GM19043 (cell line): ENCODE measurements around the gene IL36G.

Source experiments
- ATAC-seq: cut with Tn5 transposase; IDR thresholded peaks from one replicate; pipeline ENCODE4 v1.9.1; 2021; ENCODE audit warnings: low read depth; ENCODE audit not compliant: unreplicated experiment

The IL36G gene

GRCh38 chr2:112967023-112967422 is 10.8 kb upstream of the IL36G start:
- no peak for ATAC-seq

DNA sequence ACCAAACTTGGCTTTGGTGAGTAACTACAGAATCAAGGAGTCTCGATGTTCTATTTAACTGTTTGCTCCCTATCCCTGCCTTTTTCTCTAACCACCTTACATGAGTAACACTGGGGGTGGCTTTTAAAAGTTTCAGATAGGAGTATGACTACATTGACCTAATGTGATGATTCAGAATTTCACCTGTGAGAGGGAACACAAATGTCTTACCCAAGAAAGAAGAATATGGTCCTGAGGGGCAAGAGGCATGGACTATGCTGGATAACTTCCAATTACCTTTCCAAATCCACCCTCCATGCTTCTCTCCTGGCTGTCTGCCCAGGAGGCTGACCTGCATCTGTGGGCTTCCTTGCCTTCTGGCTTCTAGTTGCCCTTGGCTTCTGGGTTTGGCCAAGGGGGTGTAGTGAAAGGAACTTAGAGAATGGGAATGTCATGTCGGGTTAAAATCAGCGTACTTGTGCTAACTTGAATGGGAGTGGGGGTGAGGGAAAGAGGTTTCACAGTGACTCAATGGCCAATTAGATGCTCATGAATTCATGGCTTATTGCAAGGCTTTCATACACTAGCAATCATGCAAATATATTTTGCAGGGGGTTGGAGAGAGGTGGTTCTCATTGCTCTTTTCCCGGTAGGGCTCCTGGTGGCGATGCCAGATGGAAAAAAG is 5.3 kb upstream of the IL36G start:
- ATAC-seq: no peak

GRCh38 chr2:112973156-112973555 is 4.7 kb upstream of the IL36G start:
- ATAC-seq: no peak

GRCh38 chr2:112979731-112980130 is 1.9 kb downstream of the IL36G start:
- no peak for ATAC-seq

DNA sequence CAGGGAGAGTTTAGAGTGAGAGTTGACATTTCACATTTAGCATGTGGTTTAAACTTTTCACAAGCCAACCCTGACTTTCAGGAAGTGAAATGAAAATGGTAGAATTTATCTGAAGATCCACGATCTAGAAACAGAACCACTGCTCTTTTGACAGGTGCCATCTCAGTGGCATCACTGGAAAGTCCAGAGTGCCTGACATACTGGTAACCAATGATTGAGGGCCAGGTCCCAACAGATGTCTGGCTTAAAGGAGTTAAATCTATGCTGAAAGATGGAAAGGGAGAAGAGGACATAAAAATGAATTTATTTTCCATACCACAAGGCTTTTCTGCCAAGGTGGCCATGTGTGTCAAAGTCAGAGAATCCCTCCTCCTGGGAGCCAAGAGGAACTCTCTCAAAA is 2.7 kb downstream of the IL36G start:
- ATAC-seq: no peak

DNA sequence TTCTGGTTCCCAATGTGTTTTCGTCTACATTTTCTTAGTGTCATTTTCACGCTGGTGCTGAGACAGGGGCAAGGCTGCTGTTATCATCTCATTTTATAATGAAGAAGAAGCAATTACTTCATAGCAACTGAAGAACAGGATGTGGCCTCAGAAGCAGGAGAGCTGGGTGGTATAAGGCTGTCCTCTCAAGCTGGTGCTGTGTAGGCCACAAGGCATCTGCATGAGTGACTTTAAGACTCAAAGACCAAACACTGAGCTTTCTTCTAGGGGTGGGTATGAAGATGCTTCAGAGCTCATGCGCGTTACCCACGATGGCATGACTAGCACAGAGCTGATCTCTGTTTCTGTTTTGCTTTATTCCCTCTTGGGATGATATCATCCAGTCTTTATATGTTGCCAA is 7.3 kb downstream of the IL36G start:
- ATAC-seq: no peak

GRCh38 chr2:112989611-112990010 is 11.8 kb downstream of the IL36G start:
- ATAC-seq: no peak

GRCh38 chr2:112993831-112994230 is 16.0 kb downstream of the IL36G start:
- ATAC-seq: no peak

DNA sequence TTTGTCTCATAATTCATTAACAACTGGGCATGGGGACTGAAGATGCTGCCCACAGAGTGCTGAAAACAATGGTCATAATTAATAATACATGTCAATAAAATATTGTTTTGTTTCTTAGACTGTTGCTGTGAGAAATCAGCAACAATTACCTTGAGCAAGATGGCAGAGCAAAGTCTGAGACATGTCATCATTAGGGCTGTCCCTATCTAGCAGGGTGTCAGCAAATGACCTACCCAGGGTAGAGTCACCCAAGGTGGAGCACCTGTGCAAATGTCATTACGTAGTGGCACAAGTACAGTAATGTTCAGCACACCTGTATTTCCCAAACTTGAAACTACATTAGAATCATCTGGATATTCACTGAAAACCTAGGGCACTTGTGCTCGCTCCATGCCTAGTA is 16.8 kb downstream of the IL36G start:
- no peak for ATAC-seq

DNA sequence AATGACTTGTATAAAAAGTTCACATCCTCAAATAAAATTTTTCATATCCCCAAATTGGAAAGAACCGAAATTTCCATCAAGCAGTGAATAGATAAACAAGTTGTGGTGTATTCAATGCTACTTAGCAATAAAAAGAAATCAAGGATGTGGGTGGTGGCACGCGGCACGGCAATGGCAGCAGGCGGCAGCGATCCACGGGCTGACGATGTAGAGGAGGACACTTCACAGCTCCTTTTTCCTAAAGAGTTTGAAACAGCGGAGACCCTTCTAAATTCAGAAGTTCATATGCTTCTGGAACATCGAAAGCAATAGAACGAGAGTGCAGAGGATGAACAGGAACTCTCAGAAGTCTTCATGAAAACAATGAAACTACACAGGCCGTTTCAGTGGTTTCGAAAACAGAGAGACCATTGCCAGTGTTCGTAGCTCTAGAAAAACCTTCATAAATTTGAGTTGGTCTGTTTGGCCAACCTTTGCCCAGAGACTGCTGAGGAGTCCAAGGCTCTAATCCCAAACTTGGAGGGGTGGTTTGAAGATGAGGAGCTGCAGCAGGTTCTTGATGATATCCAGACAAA is 17.6 kb downstream of the IL36G start:
- no peak for ATAC-seq

- no peak for ATAC-seq
These were observed 18.8 kb downstream of the IL36G start for GRCh38 chr2:112996635-112997034.

DNA sequence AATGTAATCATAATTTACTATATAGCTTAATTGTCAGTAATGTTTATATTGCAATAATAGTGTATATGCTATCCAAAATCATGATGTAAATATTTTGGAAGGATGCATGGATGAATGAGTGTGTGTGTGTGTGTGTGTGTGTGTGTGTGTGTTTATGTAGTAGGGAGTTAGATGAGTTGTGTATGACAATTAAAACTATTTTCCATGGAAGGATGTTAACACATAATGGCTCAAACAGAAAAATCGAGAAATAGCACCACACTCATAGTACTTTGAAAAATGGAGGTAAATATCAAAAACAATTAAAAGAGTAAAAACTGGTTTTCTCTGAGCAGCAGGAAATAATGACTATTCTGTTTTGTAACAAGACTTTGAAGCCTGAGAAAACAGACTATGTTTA is 19.3 kb downstream of the IL36G start:
- ATAC-seq: no peak

DNA sequence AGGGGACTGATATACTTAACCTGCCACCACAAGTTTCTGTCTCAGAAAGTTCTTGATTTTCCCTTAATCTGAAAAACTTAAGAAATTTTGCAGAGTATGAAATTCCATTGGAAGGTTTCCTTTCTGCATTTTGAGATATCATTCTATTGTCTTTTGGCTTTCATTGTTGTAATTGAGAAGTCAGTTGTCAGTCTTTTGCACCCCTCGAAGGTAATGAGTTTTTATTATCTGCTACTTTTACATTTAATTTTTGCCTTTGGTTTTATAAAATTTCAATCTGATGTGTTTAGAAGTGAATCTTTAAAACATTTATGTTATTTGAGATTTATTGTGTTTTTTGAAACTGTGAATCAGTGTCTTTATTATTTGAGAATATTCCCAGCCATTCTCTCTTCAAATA is 22.6 kb downstream of the IL36G start:
- no peak for ATAC-seq

DNA sequence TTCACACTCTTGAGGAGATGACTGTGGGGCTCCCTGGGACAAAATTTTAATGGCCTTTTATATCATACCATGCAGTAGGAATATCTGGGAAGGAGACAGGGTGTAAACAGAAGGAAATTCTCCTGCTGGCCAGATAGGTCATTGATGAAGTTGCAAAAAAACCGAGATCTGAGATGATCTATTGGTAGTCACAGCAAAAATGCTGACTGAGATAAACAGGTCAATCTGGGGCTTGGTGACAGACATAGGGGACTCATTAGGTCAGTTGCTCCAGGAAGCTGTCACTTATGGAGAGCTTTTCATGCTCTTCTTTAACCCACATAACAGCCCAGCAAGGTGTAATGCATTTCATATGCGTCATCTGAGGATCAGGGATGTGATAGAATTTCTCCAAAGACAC is 24.9 kb downstream of the IL36G start:
- no peak for ATAC-seq

DNA sequence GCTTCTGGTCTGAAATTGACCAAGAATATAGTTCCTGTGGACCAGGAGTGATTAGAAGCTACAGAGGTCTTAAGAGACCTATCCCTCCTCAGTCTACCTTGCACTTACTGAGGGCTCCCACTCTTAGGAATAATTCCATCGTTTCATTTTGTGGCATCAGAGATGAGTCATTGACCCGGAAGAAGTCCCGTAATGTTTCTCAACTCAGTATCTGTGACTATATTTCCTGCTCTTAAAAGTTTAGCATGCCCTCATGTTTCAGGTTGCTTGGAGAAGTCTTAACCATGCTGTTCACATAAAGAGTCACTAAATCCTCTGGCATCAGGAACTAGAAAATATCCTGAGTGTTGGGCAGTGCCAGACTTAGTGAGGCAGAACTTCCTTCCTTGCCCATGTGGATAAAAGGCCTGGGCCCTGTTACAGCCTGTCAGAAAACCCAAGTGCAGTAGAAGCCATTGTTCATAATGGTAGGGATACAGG is 27.3 kb downstream of the IL36G start, which contains the start of gene IL36A:
IL36A (plus strand) TSS at position 430 of the 480 bp plus-strand sequence. CDS start 413 bp downstream, outside the sequence.
- ATAC-seq: no peak

DNA sequence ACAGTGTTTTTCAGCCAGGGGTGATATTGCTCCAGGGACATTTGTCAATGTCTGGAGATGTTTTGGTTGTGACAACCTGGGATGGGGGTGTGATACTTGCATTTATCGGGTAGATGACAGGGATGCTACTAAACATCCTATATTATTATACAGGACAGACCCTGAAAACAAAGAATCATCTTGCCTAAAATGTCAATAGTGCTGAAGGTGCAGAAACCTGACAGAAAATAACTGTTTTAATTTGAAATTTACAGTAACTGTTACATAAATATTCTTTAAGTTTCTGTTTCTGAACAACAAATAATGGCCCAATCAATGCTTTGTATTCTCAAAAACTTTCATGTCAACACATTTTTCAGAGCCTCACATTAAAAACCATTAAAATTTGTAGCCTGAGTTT is 29.4 kb downstream of the IL36G start:
- no peak for ATAC-seq

DNA sequence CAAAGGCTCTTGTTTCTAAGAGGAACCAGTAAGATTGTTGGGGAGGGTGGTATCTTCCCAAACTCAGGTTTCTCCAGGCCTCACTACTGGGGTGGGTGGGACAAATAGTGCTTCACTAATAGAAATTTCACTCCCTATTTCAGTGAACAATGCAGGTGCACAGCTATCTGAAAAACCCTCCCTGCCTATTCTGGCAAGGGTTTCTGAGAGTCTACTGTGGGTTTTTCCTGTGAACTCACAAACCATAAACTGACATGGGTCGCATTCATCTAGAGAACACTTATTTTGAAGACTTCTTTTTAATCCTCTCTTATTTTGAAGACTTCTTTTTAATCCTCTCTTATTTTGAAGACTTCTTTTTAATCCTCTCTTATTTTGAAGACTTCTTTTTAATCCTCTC is 31.8 kb downstream of the IL36G start:
- no peak for ATAC-seq

GRCh38 chr2:113010088-113010487 is 32.3 kb downstream of the IL36G start:
- no peak for ATAC-seq

DNA sequence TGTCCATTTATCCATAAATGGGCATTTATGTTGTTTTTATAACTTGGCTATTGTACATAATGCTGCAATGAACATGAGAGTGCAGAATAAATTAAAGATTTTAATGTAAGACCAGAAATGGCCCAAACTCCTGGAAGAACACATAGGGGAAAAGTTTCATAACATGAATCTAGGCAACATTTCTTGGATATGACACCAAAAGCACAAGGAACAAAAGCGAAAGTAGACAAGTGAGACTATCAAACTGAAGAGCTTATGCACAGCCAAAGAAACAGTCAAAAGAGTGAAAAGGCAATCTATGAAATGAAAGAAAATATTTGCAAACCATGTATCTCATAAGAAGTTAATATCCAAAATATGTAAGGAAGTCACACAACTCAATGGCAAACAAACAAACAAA is 33.3 kb downstream of the IL36G start:
- ATAC-seq: no peak

DNA sequence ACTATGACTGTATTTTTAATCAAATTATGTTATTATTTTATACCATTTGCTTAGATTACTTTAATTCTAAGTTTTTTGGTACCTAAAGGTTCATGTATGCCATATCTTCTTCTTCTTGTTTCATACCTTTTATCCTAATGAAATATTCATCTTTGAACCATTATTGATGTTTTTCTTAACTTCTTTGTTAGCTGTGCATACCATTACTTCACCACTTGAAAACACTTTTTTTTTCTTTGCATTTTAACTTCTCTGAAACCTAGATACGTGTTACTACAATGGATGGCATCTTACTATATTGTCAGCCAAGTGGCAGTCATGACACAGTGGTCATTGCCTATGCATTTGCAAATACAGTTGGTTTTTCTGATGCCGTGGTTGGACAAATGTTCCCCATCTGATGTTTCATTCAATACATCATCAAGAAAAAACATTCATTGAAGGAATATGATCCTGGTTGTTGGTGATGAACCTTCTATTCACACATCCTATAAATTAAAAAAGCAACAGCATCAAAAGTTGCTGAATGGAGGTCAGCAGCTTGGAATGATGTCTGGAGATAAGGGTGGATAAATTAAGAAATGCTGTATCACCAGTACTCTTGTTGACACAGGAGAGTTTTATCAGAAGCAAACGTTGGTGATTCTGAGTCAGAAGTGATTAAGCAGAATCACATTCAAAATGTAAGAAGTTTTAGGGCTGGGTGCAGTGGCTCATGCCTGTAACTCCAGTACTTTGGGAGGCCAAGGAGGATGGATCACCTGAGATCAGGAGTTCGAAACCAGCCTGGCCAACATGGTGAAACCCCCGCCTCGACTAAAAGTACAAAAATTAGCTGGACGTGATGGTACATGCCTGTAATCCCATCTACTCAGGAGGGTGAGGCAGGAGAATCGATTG is 34.9 kb downstream of the IL36G start:
- no peak for ATAC-seq

DNA sequence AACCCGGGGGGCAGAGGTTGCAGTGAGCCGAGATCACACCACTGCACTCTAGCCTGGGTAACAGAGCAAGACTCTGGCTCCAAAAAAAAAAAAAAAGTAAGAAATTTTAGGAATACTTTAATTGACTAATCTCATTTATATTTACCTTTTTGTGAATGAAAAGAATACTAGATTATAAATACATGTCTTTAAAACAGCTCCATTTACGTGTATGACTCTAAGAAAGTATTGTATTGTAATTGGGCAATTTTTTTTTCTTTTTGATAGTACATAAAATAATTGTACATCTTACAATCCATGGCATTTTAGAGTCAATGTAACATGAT is 35.5 kb downstream of the IL36G start:
- no peak for ATAC-seq

- no peak for ATAC-seq
These were observed 36.3 kb downstream of the IL36G start for GRCh38 chr2:113014067-113014466.
